NB4 (cell line): Measurements from ENCODE around the gene RYR2.

ENCODE experiments used
- MAX ChIP-seq: IDR thresholded peaks from 2 replicates; pipeline ENCODE4 v1.6.1; 2011; ENCODE audit warnings: low read depth, low read length
- TF ChIP-seq, protein P1 (sequence below): IDR thresholded peaks from one replicate; pipeline ENCODE4 v1.5.1; 2012; ENCODE audit warnings: low read depth, low read length

GRCh38 chr1:237166086-237166485, 124.1 kb downstream of the RYR2 start:
- TF ChIP-seq, protein P1, sequence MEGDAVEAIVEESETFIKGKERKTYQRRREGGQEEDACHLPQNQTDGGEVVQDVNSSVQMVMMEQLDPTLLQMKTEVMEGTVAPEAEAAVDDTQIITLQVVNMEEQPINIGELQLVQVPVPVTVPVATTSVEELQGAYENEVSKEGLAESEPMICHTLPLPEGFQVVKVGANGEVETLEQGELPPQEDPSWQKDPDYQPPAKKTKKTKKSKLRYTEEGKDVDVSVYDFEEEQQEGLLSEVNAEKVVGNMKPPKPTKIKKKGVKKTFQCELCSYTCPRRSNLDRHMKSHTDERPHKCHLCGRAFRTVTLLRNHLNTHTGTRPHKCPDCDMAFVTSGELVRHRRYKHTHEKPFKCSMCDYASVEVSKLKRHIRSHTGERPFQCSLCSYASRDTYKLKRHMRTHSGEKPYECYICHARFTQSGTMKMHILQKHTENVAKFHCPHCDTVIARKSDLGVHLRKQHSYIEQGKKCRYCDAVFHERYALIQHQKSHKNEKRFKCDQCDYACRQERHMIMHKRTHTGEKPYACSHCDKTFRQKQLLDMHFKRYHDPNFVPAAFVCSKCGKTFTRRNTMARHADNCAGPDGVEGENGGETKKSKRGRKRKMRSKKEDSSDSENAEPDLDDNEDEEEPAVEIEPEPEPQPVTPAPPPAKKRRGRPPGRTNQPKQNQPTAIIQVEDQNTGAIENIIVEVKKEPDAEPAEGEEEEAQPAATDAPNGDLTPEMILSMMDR: no peak
- TF ChIP-seq MAX: no peak
